K562 (cell line): ENCODE results near the gene TFPT. TPM values are rescaled to one million over a fixed set of nuclear protein-coding genes. Genes with fewer than 3 reads are reported as not detected.

ENCODE experiments used
- ASH1L ChIP-seq: fragments of 450-650 bp; IDR thresholded peaks from 2 replicates; pipeline ENCODE4 v1.6.1; 2018; ENCODE audit warnings: borderline replicate concordance, mild to moderate bottlenecking, low read depth; ENCODE audit not compliant: partially characterized antibody
- CREB1 ChIP-seq, 2 experiments: sonication (generic) in 1 of 2; formaldehyde crosslinking in 1 of 2; IDR thresholded peaks; 2 replicates each; pipeline versions ENCODE4 v1.6.1 to v1.8.0; 2012 to 2022; ENCODE audit warnings: inconsistent platforms in 1 of 2, mild to moderate bottlenecking in 1 of 2, missing genetic modification reagents in 1 of 2, moderate library complexity in 1 of 2
- CTBP1 ChIP-seq: fragments of 450-650 bp; IDR thresholded peaks from 2 replicates; pipeline ENCODE4 v1.6.1; 2016; ENCODE audit warnings: borderline replicate concordance
- E2F3 ChIP-seq: fragments of 250-450 bp; sonication (Bioruptor Pico); IDR thresholded peaks from 2 replicates; pipeline ENCODE4 v1.4.0; 2020; ENCODE audit warnings: mild to moderate bottlenecking
- ELK1 ChIP-seq: sonication (generic); formaldehyde crosslinking; IDR thresholded peaks from 2 replicates; pipeline ENCODE4 v1.8.1; 2022; ENCODE audit warnings: missing genetic modification reagents
- EP400 ChIP-seq: fragments of 450-650 bp; IDR thresholded peaks from 2 replicates; pipeline ENCODE4 v1.6.1; 2017; ENCODE audit warnings: antibody characterized with exemption, mild to moderate bottlenecking, moderate library complexity
- ETS2 ChIP-seq: IDR thresholded peaks from 2 replicates; pipeline ENCODE4 v1.6.1; 2016; ENCODE audit warnings: borderline replicate concordance, missing genetic modification characterization, mild to moderate bottlenecking, moderate library complexity, missing compliant biosample characterization; ENCODE audit not compliant: poor library complexity, severe bottlenecking
- GTF2B ChIP-seq: IDR thresholded peaks from 2 replicates; pipeline ENCODE4 v1.6.1; 2011; ENCODE audit not compliant: insufficient read length; ENCODE audit errors: extremely low read depth
- GTF2F1 ChIP-seq: IDR thresholded peaks from 2 replicates; pipeline ENCODE4 v1.6.1; 2011; ENCODE audit warnings: low read depth, low read length, improper control_type of control experiment
- HDAC1 ChIP-seq, 2 experiments: fragments of 450-650 bp; IDR thresholded peaks; 2 replicates each; pipeline ENCODE4 v1.6.1; 2016 to 2017; ENCODE audit warnings: inconsistent platforms in 1 of 2, mild to moderate bottlenecking in 1 of 2, moderate library complexity in 1 of 2
- HMGXB4 ChIP-seq: sonication (generic); formaldehyde crosslinking; IDR thresholded peaks from 2 replicates; pipeline ENCODE4 v1.8.1; 2023; ENCODE audit warnings: mild to moderate bottlenecking, missing genetic modification reagents
- IRF1 ChIP-seq: sonication (generic); formaldehyde crosslinking; IDR thresholded peaks from 2 replicates; pipeline ENCODE4 v1.8.0; 2022; ENCODE audit warnings: missing genetic modification reagents, mild to moderate bottlenecking, borderline replicate concordance
- NFE2L1 ChIP-seq: fragments of 450-650 bp; IDR thresholded peaks from 2 replicates; pipeline ENCODE4 v1.6.1; 2016; ENCODE audit warnings: missing genetic modification characterization, low read depth, mild to moderate bottlenecking, missing compliant biosample characterization, moderate library complexity, borderline replicate concordance
- SAFB ChIP-seq: fragments of 200-400 bp; formaldehyde crosslinking; IDR thresholded peaks from 2 replicates; pipeline ENCODE4 v1.6.1; 2017; ENCODE audit warnings: low read depth, low read length, borderline replicate concordance
- STAT5A ChIP-seq: IDR thresholded peaks from 2 replicates; pipeline ENCODE4 v1.6.1; 2012; ENCODE audit warnings: low read length, inconsistent platforms, borderline replicate concordance
- TAF1 ChIP-seq: IDR thresholded peaks from 2 replicates; pipeline ENCODE4 v1.6.1; 2011; ENCODE audit warnings: mild to moderate bottlenecking, low read length, moderate library complexity; ENCODE audit not compliant: insufficient read depth, control insufficient read depth, severe bottlenecking; ENCODE audit errors: extremely low read depth
- TAF15 ChIP-seq: fragments of 200-400 bp; formaldehyde crosslinking; IDR thresholded peaks from 2 replicates; pipeline ENCODE4 v1.6.1; 2017; ENCODE audit warnings: mild to moderate bottlenecking, low read depth, low read length, moderate library complexity
- THAP7 ChIP-seq: fragments of 250-450 bp; sonication (Bioruptor Pico); IDR thresholded peaks from 2 replicates; pipeline ENCODE4 v1.5.0; 2021
- ZBTB43 ChIP-seq: sonication (generic); formaldehyde crosslinking; IDR thresholded peaks from 2 replicates; pipeline ENCODE4 v1.8.0; 2023; ENCODE audit warnings: mild to moderate bottlenecking, missing genetic modification reagents
- ZNF324 ChIP-seq: fragments of 250-450 bp; sonication (Bioruptor Pico); IDR thresholded peaks from 2 replicates; pipeline ENCODE4 v1.4.0; 2020; ENCODE audit warnings: mild to moderate bottlenecking
- polyA plus RNA-seq, 8 experiments: library from polyadenylated mRNA; depleted of rRNA in 4 of 8; stranded (reverse) in 5 of 8; unstranded in 3 of 8; fragments of >200 nt; fragmentation: Nextera tagmentation in 2 of 8; fragmentation: Illumina TruSeq in 1 of 8; extraction: Ambion mirVana in 2 of 8; extraction: Trizol in 1 of 8; gene quantifications; 2 replicates each; pipeline versions ENCODE4 v1.2.1 to v1.2.3, GENCODE V29; 2011 to 2014; ENCODE audit warnings: inconsistent platforms in 1 of 8, missing spikeins in 1 of 8
- total RNA-seq, 7 experiments: library from RNA; depleted of rRNA in 6 of 7; stranded (reverse); fragments of >200 nt in 6 of 7; fragmentation: Illumina TruSeq in 2 of 7; extraction: Trizol in 2 of 7; gene quantifications; 2 replicates each; pipeline versions ENCODE4 v1.2.1 to v1.2.3, GENCODE V29; 2011 to 2021; ENCODE audit warnings: low replicate concordance in 1 of 7

The TFPT gene
- total and polyA plus RNA-seq, 9 of the 15 experiments (the other 6 are each of a cell fraction or from before 2014, with no cell fraction given) = 0.72 to 16.4 (median 9.2) TPM

- TF ChIP-seq HMGXB4 (peak; percentile 76; the same call in 1 of the 2 replicates), ASH1L (peak; percentile 98), GTF2F1 (no peak), EP400 (peak; percentile 96), HDAC1 (IDR thresholded peaks at IDR 0.05) (peak in 1 of 2 experiments; percentile 69; a peak in 2 of 4 replicates), ZBTB43 (CRISPR knock-in tag) (no peak), E2F3 (CRISPR knock-in tag) (no peak), NFE2L1 (no peak), CTBP1 (peak; percentile 44; the same call in 1 of the 2 replicates), SAFB (no peak), STAT5A (no peak), ZNF324 (CRISPR knock-in tag) (no peak), ETS2 (no peak), TAF15 (no peak), IRF1 (CRISPR knock-in tag) (no peak), CREB1 (IDR thresholded peaks at IDR 0.05) (peak; percentile 76), CREB1 (CRISPR knock-in tag; IDR thresholded peaks at IDR 0.05) (peak; percentile 80), GTF2B (no peak), TAF1 (peak; percentile 85), THAP7 (CRISPR knock-in tag) (0 out of 2 replicates have a peak, but pooled peaks have one; percentile 16), ELK1 (CRISPR knock-in tag) (no peak)
Measured at GRCh38 chr19:54159352-54160181, 44.1 kb upstream of the TFPT start, which contains the start of gene LENG1 (continued).
